T-helper 22 cell (primary cell): Measurements from ENCODE around the gene PAXIP1.

Experiments
- DNase-seq: peaks from one replicate; pipeline ENCODE4 v3.0.0-alpha.2; 2020; ENCODE audit warnings: low read depth

The PAXIP1 gene

DNA sequence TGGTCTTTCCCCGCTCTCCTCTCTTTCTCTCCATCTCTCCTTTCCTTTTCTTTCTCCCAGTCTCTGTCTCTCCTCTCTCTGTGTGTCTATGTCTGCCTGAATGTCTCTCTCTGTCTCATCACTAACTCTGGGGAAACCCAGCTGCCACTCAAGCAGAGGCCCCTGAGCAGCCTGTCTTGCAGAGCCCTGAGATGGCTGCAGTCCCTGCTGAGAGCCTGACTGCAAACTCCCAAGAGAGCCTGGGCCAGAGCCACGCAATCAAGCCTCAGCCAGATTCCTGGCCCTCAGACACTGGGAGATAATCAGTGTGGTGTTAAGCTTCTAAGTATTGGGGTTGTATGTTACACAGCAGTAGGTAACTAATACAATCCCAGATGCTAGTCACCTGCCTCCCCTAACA, 91.5 kb downstream of the PAXIP1 start:
- no peak for DNase-seq

DNA sequence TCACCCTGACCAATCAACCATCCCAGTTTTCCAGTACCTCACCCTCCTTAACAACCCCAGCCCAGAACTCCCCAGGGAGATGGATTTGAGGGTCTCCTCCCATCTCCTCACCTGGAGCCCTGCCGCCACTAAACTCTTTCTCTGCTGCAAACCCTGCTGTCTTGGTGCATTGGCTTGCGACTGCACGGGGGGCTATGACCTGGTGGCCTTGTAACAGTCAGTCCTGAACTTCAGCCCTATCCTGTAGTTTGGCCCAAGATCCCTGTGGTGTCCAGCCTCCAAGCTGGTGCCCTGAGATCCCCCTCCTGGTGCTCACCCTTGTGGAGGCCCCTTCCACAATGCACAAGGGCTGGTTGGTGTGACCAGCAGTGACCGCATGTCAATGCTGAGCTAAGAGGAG, 91.9 kb downstream of the PAXIP1 start:
- DNase-seq, result no peak

- no peak for DNase-seq
Measured at GRCh38 chr7:154910125-154910524, 92.8 kb downstream of the PAXIP1 start.

DNA sequence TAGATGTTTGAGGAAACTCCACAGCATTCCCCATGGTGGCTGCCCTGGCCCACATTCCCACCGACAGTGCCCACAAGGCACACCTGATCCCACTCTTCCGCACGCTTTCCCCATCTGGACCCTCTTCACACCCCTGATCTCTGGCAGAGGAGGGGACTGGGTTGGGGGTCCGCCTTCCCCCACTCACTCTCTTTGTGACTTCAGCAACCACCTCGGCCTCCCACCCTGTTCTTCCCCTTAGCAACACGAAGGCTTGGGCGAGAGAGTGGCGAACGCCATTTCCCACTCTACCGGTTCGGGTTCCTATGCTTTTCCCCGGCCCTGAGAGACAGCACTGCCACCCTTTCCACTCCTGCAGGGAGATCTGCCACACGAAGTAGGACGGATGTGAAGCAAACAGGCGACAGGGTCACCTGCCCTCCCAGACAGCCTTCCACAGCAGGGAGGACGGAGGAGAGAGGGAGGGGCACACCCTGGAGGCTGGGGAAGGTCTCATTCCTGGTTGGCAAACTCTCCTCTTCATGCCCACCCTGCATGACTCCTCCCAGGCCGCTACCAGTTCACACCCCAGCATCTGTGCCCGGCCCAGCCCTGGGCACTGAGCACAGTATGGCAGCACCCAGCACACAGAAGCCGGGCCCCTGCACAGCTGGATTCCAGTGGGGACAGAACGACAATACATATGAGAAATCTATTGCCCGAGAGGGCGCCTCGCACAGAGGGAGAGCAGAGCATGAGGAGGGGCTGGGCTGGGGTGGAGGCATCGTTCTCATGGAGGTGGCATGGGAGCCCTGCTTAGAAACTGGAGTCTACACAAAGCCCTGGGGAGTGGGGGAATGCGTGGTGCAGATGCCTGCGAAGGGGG, 93.5 kb downstream of the PAXIP1 start:
- DNase-seq, result no peak

DNA sequence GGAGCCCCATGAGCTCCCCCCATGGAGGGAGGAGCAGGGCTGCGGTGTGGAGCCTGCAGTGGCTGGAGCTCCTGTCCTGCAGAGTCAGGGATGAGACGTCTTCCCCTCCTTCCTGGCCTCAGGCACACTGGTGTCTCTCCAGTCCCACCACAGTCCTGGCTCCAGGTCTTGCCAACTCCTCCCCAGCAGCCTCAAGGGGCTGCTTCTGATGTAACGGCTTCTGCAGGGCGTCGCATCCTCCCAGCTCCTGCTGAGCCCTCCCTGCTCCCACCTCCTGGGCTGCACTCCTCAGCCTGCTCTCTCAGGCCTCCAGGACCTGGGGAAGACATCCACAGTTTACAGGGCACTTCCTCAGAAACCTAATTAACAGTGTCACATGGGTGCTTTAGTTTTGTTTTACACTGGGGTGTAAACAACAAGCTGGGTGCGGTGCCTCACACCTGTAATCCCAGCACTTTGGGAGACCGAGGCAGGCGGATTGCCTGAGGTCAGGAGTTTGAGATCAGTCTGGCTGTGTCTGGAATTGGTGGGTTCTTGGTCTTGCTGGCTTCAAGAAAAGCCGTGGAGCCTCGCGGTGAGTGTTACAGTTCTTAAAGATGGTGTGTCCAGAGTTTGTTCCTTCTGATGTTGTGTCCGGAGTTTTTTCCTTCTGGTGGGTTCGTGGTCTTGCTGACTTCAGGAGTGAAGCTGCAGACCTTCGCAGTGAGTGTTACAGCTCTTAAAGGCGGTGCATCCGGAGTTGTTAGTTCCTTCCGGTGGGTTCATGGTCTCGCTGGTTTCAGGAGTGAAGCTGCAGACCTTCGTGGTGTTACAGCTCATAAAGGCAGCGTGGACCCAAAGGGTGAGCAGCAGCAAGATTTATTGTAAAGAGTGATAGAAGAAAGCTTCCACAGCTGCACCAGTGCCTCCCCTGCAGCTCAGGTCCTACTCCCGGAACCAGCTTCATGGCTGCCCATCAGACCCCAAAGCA, 95.0 kb downstream of the PAXIP1 start:
- DNase-seq, result no peak

DNA sequence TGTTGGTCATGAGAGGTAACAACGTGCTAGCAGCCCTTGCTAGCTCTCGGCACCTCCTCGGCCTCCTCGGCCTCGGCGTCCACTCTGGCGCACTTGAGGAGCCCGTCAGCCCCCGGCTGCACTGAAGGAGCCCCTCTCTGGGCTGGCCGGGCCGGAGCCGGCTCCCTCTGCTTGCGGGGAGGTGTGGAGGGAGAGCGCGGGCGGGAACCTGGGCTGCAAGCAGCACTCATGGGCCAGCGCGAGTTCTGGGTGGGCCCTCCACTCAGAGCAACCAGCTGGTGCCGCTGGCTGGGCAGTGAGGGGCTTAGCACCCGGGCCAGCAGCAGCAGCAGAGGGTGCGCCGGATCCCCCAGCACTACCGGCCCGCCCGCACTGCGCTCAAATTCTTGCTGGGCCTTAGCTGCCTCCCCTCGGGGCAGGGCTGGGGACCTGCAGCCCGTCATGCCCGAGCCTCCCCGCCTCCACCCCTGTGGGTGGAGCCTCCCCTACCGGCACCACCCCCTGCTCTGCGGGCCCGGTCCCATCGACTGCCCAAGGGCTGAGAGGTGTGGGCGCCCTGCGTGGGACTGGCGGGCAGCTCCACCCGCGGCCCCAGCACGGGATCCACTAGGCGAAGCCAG, 96.1 kb downstream of the PAXIP1 start:
- DNase-seq, result no peak

GRCh38 chr7:154906201-154906600, 96.7 kb downstream of the PAXIP1 start:
- no peak for DNase-seq

GRCh38 chr7:154905615-154906014, 97.3 kb downstream of the PAXIP1 start:
- no peak for DNase-seq

GRCh38 chr7:154905146-154905545, 97.8 kb downstream of the PAXIP1 start:
- no peak for DNase-seq

GRCh38 chr7:154903083-154903731, 99.7 kb downstream of the PAXIP1 start:
- DNase-seq, result no peak

DNA sequence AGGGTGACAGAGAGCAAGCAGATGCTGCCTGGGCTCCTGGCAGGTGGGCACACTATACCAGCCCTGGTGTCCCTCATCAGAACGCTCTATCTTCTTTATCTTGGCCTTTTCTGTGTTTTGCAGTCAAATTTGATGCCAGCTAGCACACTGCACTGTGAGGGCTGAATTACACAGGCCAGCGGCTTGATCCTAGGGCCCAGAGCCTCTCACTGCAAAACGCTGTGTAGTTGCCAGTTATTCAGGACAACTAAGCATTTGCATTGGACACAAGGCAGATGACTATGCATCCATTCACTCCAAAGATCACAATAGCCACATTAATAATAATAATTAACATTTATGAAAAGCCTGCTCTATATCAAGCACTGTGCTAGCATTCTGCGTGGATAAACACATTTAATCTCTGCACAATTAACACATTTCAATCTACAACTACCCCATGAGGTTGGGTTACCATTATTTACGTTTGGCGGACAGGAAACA, 100.3 kb downstream of the PAXIP1 start:
- DNase-seq, result no peak

GRCh38 chr7:154899862-154900261, 103.1 kb downstream of the PAXIP1 start:
- no peak for DNase-seq

DNA sequence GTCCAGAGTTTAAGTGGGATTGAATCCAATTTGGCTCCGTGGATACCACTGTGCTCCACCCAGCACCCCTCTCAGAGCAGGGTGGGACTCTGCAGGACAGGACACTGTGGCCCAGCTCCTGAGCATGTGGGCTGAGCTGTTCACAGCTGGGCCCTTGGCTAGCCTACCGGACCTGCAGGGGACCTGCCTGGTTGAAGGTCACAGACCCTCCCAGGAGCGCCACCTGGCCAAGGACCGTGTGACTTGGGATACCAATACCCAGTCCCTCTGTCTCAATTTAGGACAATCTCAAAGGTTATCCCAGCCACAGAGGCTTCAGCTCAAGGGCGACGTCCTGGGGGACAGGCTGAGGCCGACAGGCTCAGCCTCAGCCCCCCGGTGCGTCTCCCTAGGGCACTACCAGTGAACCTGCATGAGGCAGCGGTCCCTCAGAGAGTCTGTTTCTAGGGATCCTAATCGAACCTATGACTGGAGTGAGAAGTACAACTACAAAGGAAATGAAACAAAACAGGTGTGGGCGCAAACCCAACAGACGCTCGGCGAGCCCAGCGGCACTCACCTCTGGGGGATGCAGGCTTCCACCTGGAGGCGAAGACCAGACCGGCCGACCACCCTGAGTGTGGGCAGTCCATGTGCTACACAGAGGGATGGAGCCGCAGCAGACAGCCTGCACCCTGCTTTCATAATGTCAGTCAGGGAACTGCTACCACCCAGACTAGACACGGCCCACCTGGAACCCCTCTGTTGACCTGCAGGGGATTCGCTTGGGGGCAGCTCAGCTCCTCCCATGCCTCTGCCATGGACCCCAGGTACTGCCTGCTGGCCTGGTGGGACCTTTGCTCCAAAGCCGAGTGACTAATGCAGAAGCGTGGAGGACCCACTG, 103.7 kb downstream of the PAXIP1 start:
- DNase-seq, result no peak

- DNase-seq, result no peak
Measured at GRCh38 chr7:154896076-154896475, 106.8 kb downstream of the PAXIP1 start.
